HG03139 (cell line): ENCODE results near the gene KCNAB2.

ENCODE experiments used
- ATAC-seq: cut with Tn5 transposase; IDR thresholded peaks from one replicate; pipeline ENCODE4 v1.9.1; 2021; ENCODE audit not compliant: unreplicated experiment

Gene KCNAB2

DNA sequence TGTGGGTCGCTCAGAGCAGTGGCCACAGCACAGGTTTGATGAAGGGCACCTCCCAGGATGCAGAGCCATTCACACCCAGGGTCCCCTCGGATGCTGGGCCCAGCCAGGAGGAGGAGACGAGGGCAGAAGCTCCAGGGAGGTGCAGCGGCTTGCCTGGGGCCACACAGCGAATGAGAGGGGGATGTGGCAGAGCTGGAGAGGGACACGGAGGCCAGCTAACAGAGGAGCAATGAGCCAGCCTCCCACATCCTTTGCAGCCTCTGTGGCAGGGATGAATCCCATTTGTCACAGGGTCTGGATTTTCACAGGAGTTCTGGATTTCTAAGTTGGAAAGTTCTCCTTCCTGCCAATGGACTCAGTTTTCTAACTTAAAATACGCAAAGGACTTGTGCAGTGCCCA lies 98.5 kb downstream of the KCNAB2 start:
- no peak for ATAC-seq

- no peak for ATAC-seq
These were observed 99.1 kb downstream of the KCNAB2 start for GRCh38 chr1:6144647-6145395.

DNA sequence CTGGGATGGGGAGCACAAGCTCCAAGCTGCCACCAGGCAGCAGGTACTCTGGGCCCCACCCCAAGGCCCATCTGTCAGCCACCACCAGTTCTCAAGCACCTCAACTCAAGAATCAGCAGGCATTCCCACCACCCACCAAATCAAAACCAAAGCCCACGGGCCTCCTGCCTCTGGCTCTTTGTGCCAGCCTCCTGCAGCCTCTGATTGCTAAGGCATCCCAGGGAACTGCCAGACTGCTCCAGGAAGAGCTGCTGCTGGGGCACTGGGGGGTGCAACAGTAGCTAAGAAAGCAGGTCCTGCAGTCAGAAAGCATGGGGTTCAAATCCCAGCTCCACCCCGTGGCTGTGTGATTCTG lies 99.7 kb downstream of the KCNAB2 start:
- no peak for ATAC-seq

DNA sequence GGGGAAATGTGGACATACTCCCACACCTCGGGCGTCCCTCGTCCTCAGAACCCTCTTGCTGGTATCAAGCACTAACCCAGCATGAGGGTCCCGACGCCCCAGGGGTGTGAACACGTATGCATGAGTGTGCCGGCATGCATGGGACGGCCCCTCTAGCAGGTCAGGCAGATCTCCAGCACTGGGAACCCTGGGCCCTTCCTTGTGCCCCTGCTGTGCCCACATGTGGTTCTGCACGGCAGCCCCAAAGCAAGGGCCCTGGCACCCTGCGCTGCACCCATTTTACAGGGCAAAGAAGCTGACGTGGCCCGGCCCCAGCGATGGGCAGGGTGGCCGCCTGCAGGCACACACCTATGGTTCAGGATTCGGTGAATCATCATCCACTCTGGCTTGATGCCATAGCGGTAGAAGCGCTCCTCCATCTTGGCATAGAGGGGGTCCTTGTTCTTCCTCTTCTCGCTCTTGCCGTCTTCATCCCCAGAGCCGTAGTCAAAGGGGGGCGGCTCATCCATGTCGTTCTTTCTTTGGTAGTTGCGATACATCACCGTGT lies 100.2 kb downstream of the KCNAB2 start:
- ATAC-seq = no peak

DNA sequence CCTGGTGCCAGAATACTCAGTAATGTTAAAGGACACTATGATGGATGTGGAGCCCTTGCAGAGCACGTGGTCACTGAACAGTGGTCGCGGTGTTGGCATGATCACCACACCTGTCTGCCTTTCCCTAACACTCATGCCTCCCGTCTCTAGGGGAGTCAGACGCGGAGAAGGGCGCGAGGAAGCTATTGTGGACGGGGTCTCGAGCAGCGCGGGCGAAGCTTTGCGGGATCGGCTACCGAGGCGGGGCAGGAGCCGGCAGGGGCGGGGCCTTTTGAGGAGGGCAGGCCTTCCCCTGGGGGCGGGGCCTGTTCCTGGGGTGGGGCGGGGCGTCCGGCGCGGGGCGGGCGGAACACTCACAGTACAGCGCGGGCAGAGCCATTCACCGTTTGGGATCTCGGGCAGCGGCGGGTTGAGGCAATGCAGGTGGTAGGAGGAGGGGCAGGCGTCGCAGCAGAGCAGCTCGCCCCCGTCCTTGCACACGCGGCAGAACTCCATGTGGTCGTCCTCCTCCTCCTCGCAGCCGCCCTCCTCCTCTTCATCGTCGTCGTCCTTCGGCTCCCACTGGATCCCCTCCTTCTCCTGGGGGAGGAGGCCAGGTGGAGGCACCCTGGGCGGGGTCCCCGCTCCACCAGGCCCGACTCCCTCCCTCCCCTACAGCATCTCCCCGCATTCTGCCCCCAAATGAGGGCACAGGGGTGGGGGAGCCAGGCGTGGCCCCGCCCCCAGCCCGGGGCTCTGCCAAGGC lies 103.0 kb downstream of the KCNAB2 start:
- no peak for ATAC-seq

DNA sequence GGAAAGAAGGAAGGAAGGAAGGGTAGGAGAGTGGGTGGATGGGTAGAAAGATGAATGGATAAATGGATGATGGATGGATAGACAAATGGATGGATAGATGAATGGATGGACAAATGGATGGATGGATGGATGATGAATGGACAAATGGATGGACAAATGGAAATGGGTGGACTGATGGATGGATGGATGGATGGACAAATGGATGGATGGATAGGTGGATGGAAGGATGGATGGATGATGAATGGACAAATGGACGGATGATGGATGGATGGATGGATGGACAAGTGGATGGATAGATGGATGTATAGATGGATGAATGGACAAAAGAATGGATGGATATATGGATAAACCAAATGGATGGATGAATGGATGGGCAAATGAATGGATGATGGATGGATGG lies 103.9 kb downstream of the KCNAB2 start:
- ATAC-seq = no peak

- no peak for ATAC-seq
These were observed 104.6 kb downstream of the KCNAB2 start for GRCh38 chr1:6150006-6150938.
